SK-N-SH treated with all-trans-retinoic acid at 6 μM for 48 hours (cell line): ENCODE data around the gene ZNF540.

Experiments
- ATAC-seq: fragments of 200-7000 bp; cut with Tn5 transposase; 3 replicates; pipeline ENCODE4 v1.9.1; 2020; ENCODE audit warnings: mild to moderate bottlenecking, moderate library complexity
- ARNTL ChIP-seq: fragments of 450-650 bp; formaldehyde crosslinking; IDR thresholded peaks from 2 replicates; pipeline ENCODE4 v1.5.0; 2020; ENCODE audit warnings: low read depth, mild to moderate bottlenecking, moderate library complexity, borderline replicate concordance
- BACH2 ChIP-seq: fragments of 250-450 bp; sonication (Bioruptor Pico); IDR thresholded peaks from 2 replicates; pipeline ENCODE4 v1.9.0; 2021; ENCODE audit warnings: mild to moderate bottlenecking, borderline replicate concordance
- CREB5 ChIP-seq: fragments of 250-450 bp; sonication (Bioruptor Pico); IDR thresholded peaks from 2 replicates; pipeline ENCODE4 v1.5.1; 2020; ENCODE audit warnings: low read depth, mild to moderate bottlenecking, moderate library complexity
- ESRRG ChIP-seq: fragments of 250-450 bp; sonication (Bioruptor Pico); IDR thresholded peaks from 2 replicates; pipeline ENCODE4 v1.6.1; 2021; ENCODE audit warnings: mild to moderate bottlenecking
- ISL1 ChIP-seq: fragments of 250-450 bp; sonication (Bioruptor Pico); IDR thresholded peaks from 2 replicates; pipeline ENCODE4 v2.1.2; 2022; ENCODE audit warnings: mild to moderate bottlenecking, moderate library complexity
- PATZ1 ChIP-seq: fragments of 250-450 bp; sonication (Bioruptor Pico); IDR thresholded peaks from 2 replicates; pipeline ENCODE4 v1.8.0; 2020; ENCODE audit warnings: mild to moderate bottlenecking, moderate library complexity, borderline replicate concordance
- PPARA ChIP-seq: fragments of 250-450 bp; sonication (Bioruptor Pico); IDR thresholded peaks from 2 replicates; pipeline ENCODE4 v1.5.0; 2020; ENCODE audit warnings: mild to moderate bottlenecking, borderline replicate concordance
- RARB ChIP-seq: fragments of 250-450 bp; sonication (Bioruptor Pico); IDR thresholded peaks from 2 replicates; pipeline ENCODE4 v1.8.0; 2021; ENCODE audit warnings: mild to moderate bottlenecking, moderate library complexity
- SNAI2 ChIP-seq: fragments of 250-450 bp; sonication (Bioruptor Pico); IDR thresholded peaks from 2 replicates; pipeline ENCODE4 v1.5.0; 2020; ENCODE audit warnings: mild to moderate bottlenecking, moderate library complexity
- TCF4 ChIP-seq: fragments of 250-450 bp; sonication (Bioruptor Pico); IDR thresholded peaks from 2 replicates; pipeline ENCODE4 v1.8.0; 2021; ENCODE audit warnings: mild to moderate bottlenecking, moderate library complexity, borderline replicate concordance
- TOX ChIP-seq: fragments of 250-450 bp; sonication (Bioruptor Pico); IDR thresholded peaks from 2 replicates; pipeline ENCODE4 v1.8.0; 2021; ENCODE audit warnings: mild to moderate bottlenecking, moderate library complexity, borderline replicate concordance
- ZC3H10 ChIP-seq: fragments of 250-450 bp; sonication (Bioruptor Pico); IDR thresholded peaks from 2 replicates; pipeline ENCODE4 v1.5.1; 2021; ENCODE audit warnings: mild to moderate bottlenecking, moderate library complexity
- ZFP30 ChIP-seq: fragments of 450-650 bp; formaldehyde crosslinking; IDR thresholded peaks from 2 replicates; pipeline ENCODE4 v1.5.0; 2022; ENCODE audit warnings: mild to moderate bottlenecking, moderate library complexity
- ZNF565 ChIP-seq: fragments of 450-650 bp; formaldehyde crosslinking; conservative IDR thresholded peaks from 2 replicates; pipeline ENCODE4 v1.5.0; 2020; ENCODE audit warnings: low read depth, mild to moderate bottlenecking, moderate library complexity
- ZNF70 ChIP-seq: fragments of 450-650 bp; formaldehyde crosslinking; IDR thresholded peaks from 2 replicates; pipeline ENCODE4 v1.5.0; 2020; ENCODE audit warnings: mild to moderate bottlenecking, moderate library complexity
- ZNF8 ChIP-seq: fragments of 450-650 bp; formaldehyde crosslinking; IDR thresholded peaks from 2 replicates; pipeline ENCODE4 v1.5.0; 2020; ENCODE audit warnings: mild to moderate bottlenecking, moderate library complexity
- TF ChIP-seq, protein P1 (sequence below): fragments of 250-450 bp; sonication (Bioruptor Pico); IDR thresholded peaks from 2 replicates; pipeline ENCODE4 v1.8.0; 2021; ENCODE audit warnings: low read depth, mild to moderate bottlenecking, moderate library complexity, borderline replicate concordance
- TF ChIP-seq, protein P2 (sequence below): fragments of 250-450 bp; sonication (Bioruptor Pico); IDR thresholded peaks from 2 replicates; pipeline ENCODE4 v1.5.1; 2021; ENCODE audit warnings: mild to moderate bottlenecking, moderate library complexity

ZNF540 gene

GRCh38 chr19:37635076-37636056 lies 40.7 kb downstream of the ZNF540 start:
- no peak for TF ChIP-seq BACH2 (CRISPR knock-in tag)
- TF ChIP-seq, protein P1, sequence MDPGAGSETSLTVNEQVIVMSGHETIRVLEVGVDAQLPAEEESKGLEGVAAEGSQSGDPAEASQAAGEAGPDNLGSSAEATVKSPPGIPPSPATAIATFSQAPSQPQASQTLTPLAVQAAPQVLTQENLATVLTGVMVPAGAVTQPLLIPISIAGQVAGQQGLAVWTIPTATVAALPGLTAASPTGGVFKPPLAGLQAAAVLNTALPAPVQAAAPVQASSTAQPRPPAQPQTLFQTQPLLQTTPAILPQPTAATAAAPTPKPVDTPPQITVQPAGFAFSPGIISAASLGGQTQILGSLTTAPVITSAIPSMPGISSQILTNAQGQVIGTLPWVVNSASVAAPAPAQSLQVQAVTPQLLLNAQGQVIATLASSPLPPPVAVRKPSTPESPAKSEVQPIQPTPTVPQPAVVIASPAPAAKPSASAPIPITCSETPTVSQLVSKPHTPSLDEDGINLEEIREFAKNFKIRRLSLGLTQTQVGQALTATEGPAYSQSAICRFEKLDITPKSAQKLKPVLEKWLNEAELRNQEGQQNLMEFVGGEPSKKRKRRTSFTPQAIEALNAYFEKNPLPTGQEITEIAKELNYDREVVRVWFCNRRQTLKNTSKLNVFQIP (CRISPR knock-in tag), result no peak
- no peak for TF ChIP-seq ZNF70 (CRISPR knock-in tag)
- no peak for TF ChIP-seq ISL1
- no peak for TF ChIP-seq CREB5 (CRISPR knock-in tag)
- TF ChIP-seq ZNF565 (CRISPR knock-in tag), result no peak
- TF ChIP-seq RARB (CRISPR knock-in tag), result no peak
- TF ChIP-seq PPARA (CRISPR knock-in tag), result no peak
- no peak for TF ChIP-seq ZC3H10 (CRISPR knock-in tag)

GRCh38 chr19:37654118-37654517 lies 59.4 kb downstream of the ZNF540 start:
- TF ChIP-seq, protein P2, sequence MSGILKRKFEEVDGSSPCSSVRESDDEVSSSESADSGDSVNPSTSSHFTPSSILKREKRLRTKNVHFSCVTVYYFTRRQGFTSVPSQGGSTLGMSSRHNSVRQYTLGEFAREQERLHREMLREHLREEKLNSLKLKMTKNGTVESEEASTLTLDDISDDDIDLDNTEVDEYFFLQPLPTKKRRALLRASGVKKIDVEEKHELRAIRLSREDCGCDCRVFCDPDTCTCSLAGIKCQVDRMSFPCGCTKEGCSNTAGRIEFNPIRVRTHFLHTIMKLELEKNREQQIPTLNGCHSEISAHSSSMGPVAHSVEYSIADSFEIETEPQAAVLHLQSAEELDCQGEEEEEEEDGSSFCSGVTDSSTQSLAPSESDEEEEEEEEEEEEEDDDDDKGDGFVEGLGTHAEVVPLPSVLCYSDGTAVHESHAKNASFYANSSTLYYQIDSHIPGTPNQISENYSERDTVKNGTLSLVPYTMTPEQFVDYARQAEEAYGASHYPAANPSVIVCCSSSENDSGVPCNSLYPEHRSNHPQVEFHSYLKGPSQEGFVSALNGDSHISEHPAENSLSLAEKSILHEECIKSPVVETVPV (CRISPR knock-in tag), result no peak
- TF ChIP-seq ZC3H10 (CRISPR knock-in tag) (no peak), ZNF8 (CRISPR knock-in tag) (no peak), PATZ1 (CRISPR knock-in tag) (no peak), ARNTL (CRISPR knock-in tag) (no peak), ESRRG (CRISPR knock-in tag) (no peak), SNAI2 (CRISPR knock-in tag) (no peak)
- ATAC-seq, result 0 out of 3 replicates have a peak, but pooled peaks have one; percentile 5

More at GRCh38 chr19:37635076-37636056, 40.7 kb downstream of the ZNF540 start:
- ATAC-seq, result no peak

GRCh38 chr19:37654629-37655300 lies 60.1 kb downstream of the ZNF540 start:
- TF ChIP-seq ESRRG (CRISPR knock-in tag) (no peak), TCF4 (no peak), ZNF8 (CRISPR knock-in tag) (no peak), PPARA (CRISPR knock-in tag) (no peak), BACH2 (CRISPR knock-in tag) (no peak), TOX (CRISPR knock-in tag) (no peak), ZFP30 (no peak), ZC3H10 (CRISPR knock-in tag) (no peak), ARNTL (CRISPR knock-in tag) (no peak), PATZ1 (CRISPR knock-in tag) (no peak), ZNF70 (CRISPR knock-in tag) (no peak)
- TF ChIP-seq, protein P1 (CRISPR knock-in tag), result no peak
- TF ChIP-seq, protein P2 (CRISPR knock-in tag), result no peak
- peak; percentile 67 for ATAC-seq
